ENCODE data around the gene PRKG2. TPM values are rescaled to one million over a fixed set of nuclear protein-coding genes. Genes with fewer than 3 reads are reported as not detected.
A peak's percentile ranks its signal among the peaks of the same experiment; 100 is the strongest.

PRKG2 gene
- total and polyA plus RNA-seq, 2 of the 13 experiments (the other 11 are each of a cell fraction or from before 2014, with no cell fraction given), result 0.04 TPM

DNA sequence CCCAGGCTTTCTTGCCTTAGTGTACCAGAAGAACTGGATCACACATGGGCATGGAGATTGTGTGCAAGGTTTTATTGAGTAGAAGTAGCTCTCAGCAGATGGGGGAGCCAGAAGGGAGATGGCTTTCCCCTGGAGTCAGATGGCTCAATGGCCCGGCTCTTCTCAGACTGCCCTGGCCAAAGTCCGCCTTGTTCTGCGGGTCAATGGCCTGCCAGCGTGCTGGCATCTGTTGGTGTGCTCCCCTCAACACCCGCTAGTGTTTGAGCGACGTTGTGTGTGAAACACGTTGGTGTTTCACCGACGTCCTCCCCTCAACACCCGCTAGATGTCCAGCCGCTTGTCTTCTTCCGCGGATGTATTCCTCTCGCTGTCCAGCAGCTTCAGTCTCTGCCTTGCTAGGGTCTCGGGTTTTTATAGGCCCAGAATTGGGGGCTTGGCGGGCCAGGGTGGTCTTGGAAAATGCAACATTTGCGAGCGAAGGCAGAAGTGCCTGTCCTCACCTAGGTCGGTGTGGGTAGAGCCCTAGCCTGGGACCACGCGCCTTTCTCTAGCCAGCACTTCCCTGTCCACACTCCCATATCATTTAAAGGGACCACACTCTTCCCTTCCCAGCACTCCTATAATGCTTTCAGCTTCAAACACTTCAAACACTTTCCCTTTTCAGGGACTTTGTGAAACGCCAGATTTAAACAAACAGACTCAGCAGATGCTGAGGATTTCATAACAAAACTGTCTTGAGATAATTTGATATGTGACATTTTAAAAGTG, 21.1 kb upstream of the PRKG2 start (continued):
- TF ChIP-seq, protein P1, sequence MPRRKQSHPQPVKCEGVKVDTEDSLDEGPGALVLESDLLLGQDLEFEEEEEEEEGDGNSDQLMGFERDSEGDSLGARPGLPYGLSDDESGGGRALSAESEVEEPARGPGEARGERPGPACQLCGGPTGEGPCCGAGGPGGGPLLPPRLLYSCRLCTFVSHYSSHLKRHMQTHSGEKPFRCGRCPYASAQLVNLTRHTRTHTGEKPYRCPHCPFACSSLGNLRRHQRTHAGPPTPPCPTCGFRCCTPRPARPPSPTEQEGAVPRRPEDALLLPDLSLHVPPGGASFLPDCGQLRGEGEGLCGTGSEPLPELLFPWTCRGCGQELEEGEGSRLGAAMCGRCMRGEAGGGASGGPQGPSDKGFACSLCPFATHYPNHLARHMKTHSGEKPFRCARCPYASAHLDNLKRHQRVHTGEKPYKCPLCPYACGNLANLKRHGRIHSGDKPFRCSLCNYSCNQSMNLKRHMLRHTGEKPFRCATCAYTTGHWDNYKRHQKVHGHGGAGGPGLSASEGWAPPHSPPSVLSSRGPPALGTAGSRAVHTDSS (CRISPR knock-in tag; conservative IDR thresholded peaks at IDR 0.05), result no peak
- TF ChIP-seq, protein P2, sequence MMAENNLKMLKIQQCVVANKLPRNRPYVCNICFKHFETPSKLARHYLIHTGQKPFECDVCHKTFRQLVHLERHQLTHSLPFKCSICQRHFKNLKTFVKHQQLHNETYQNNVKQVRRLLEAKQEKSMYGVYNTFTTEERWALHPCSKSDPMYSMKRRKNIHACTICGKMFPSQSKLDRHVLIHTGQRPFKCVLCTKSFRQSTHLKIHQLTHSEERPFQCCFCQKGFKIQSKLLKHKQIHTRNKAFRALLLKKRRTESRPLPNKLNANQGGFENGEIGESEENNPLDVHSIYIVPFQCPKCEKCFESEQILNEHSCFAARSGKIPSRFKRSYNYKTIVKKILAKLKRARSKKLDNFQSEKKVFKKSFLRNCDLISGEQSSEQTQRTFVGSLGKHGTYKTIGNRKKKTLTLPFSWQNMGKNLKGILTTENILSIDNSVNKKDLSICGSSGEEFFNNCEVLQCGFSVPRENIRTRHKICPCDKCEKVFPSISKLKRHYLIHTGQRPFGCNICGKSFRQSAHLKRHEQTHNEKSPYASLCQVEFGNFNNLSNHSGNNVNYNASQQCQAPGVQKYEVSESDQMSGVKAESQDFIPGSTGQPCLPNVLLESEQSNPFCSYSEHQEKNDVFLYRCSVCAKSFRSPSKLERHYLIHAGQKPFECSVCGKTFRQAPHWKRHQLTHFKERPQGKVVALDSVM (CRISPR knock-in tag; IDR thresholded peaks at IDR 0.05), result no peak
- TF ChIP-seq HNF4A (CRISPR knock-in tag; IDR thresholded peaks at IDR 0.05) (peak; percentile 61), ZFYVE20 (CRISPR knock-in tag; IDR thresholded peaks at IDR 0.05; ENCODE audit: borderline replicate concordance, low read depth) (no peak), EHMT2 (IDR thresholded peaks at IDR 0.05; ENCODE audit: borderline replicate concordance, low read depth, low read length) (no peak), ZNF777 (CRISPR knock-in tag; IDR thresholded peaks at IDR 0.05) (0 out of 2 replicates have a peak, but pooled peaks have one; percentile 14), FOXC1 (CRISPR knock-in tag; IDR thresholded peaks at IDR 0.05; ENCODE audit: borderline replicate concordance) (no peak), RXRA (CRISPR knock-in tag; IDR thresholded peaks at IDR 0.05) (peak; percentile 58; the same call in 1 of the 2 replicates), ZFP37 (CRISPR knock-in tag; IDR thresholded peaks at IDR 0.05; ENCODE audit: borderline replicate concordance) (no peak), ZBTB8A (CRISPR knock-in tag; IDR thresholded peaks at IDR 0.05; ENCODE audit: borderline replicate concordance, low read depth) (no peak), ZNF879 (CRISPR knock-in tag; IDR thresholded peaks at IDR 0.05) (no peak), ZNF468 (CRISPR knock-in tag; IDR thresholded peaks at IDR 0.05) (no peak), RFX3 (CRISPR knock-in tag; IDR thresholded peaks at IDR 0.05) (no peak), MEF2D (CRISPR knock-in tag; IDR thresholded peaks at IDR 0.05) (no peak)
- TF ChIP-seq, protein P3, sequence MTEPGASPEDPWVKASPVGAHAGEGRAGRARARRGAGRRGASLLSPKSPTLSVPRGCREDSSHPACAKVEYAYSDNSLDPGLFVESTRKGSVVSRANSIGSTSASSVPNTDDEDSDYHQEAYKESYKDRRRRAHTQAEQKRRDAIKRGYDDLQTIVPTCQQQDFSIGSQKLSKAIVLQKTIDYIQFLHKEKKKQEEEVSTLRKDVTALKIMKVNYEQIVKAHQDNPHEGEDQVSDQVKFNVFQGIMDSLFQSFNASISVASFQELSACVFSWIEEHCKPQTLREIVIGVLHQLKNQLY (CRISPR knock-in tag; IDR thresholded peaks at IDR 0.05), result no peak
- TF ChIP-seq, protein P4, sequence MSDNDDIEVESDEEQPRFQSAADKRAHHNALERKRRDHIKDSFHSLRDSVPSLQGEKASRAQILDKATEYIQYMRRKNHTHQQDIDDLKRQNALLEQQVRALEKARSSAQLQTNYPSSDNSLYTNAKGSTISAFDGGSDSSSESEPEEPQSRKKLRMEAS (IDR thresholded peaks at IDR 0.05), result 0 out of 2 replicates have a peak, but pooled peaks have one; percentile 36
- TF ChIP-seq, protein P5, sequence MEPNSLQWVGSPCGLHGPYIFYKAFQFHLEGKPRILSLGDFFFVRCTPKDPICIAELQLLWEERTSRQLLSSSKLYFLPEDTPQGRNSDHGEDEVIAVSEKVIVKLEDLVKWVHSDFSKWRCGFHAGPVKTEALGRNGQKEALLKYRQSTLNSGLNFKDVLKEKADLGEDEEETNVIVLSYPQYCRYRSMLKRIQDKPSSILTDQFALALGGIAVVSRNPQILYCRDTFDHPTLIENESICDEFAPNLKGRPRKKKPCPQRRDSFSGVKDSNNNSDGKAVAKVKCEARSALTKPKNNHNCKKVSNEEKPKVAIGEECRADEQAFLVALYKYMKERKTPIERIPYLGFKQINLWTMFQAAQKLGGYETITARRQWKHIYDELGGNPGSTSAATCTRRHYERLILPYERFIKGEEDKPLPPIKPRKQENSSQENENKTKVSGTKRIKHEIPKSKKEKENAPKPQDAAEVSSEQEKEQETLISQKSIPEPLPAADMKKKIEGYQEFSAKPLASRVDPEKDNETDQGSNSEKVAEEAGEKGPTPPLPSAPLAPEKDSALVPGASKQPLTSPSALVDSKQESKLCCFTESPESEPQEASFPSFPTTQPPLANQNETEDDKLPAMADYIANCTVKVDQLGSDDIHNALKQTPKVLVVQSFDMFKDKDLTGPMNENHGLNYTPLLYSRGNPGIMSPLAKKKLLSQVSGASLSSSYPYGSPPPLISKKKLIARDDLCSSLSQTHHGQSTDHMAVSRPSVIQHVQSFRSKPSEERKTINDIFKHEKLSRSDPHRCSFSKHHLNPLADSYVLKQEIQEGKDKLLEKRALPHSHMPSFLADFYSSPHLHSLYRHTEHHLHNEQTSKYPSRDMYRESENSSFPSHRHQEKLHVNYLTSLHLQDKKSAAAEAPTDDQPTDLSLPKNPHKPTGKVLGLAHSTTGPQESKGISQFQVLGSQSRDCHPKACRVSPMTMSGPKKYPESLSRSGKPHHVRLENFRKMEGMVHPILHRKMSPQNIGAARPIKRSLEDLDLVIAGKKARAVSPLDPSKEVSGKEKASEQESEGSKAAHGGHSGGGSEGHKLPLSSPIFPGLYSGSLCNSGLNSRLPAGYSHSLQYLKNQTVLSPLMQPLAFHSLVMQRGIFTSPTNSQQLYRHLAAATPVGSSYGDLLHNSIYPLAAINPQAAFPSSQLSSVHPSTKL (CRISPR knock-in tag; IDR thresholded peaks at IDR 0.05), result no peak
